Activated CD4-positive, alpha-beta T cell treated with anti-CD3 and anti-CD28 coated beads, Interleukin-10, Interleukin-2, amounts not matched to agents 100 ng/mL and 50 ng/mL, durations not matched to agents 16 hours and 8 hours (primary cell): ENCODE data around the gene TRMT13.
A peak's percentile ranks its signal among the peaks of the same experiment; 100 is the strongest.

Source experiments
- DNase-seq: peaks from one replicate; pipeline ENCODE4 v3.0.0-alpha.2; 2020

TRMT13 gene, protein sequence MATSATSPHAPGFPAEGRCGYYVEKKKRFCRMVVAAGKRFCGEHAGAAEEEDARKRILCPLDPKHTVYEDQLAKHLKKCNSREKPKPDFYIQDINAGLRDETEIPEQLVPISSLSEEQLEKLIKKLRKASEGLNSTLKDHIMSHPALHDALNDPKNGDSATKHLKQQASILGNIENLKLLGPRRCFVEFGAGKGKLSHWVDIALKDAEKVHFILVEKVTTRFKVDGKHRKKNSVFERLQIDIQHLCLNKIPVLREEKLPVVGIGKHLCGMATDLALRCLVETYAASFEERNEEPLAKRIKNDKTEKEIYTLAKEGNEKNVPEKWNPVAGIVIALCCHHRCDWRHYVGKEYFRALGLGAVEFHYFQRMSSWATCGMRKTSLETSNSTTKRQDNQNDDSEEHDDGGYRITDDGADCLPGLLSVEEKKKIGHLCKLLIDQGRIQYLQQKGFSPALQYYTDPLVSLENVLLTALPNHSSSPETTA

DNA sequence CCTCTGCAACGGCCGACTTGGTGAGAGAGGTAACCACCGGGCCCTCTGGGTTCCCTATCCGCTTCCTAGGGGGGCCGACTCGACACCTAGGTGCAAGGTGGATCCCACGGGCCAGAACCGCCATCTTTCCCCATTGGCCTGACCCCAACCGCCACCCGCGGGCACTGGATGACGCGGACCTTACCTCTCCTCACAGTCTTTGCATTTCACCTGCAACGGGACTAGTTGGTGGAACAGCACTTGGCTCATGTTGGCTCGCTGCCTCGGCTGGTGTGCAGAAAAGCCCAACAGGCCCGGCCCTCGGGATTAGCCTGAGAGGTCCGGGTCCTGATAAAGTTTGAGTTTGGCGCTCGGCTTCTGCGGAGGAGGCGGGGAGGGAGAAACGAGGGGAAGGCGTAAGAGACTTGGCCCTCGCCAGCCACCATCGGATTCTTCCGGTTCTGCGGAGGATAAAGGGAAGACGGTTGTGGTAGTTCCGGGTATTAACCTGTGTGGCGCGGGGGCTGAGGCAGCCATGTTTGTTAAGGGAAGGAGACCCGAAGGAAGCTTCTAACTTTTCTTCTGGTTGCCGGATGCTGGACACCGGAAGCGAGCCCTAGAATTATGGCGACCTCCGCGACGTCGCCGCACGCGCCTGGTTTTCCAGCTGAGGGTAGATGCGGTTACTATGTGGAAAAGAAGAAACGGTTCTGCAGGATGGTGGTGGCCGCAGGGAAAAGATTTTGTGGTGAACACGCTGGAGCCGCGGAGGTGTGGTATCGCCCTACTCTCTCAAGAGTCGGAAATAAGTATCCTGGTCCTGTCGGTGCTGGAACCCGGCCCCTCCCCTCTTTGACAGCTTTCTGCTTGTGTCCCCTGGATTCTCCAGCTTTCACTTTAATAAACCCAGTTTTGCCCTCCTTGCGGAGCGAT is at the start of gene TRMT13, which contains the start of gene SASS6:
TSS of gene TRMT13 (plus strand) at position 598 of the 912 bp plus-strand sequence. CDS start at position 604, 6 bp downstream.
TSS of gene SASS6 (minus strand) at position 365 of the 912 bp plus-strand sequence. CDS start at position 249, 116 bp downstream.
- DNase-seq: peak; percentile 98

DNA sequence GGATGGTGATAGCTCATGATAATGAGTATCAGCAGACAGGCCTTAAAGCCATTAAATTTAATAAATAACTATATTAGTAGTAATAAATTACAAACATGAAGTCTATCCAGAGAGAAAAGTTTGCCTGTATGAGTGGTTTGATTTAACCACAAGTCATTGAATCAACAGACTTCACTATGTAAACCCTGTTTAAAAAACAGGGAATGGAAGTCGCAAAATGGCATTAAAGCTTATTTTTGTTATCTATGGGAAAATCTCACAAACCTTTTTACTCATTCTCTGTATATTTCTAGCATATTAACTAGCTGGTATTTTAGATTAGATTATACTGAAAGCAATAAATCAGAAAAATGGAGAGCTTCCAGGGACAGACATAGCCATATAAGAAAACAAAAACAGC is 45.6 kb upstream of the TRMT13 start:
- DNase-seq: no peak

DNA sequence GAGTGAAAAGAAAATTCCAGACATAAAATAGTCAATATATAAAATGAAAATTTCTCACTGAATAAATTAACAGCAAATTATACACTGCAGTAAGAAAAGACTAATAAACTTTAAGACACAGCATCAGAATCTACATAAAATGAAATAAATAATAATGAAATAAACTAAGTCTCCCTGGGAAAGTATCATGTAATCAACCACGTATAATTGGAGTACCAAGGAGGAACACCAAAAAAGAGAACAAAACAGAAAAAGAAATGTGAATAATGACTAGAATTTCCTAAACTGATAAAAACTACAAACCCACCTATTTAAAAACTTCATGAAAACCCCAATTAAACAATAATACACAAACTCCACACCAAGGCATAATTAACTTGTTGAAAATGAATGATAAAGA is 43.9 kb upstream of the TRMT13 start:
- DNase-seq: no peak

DNA sequence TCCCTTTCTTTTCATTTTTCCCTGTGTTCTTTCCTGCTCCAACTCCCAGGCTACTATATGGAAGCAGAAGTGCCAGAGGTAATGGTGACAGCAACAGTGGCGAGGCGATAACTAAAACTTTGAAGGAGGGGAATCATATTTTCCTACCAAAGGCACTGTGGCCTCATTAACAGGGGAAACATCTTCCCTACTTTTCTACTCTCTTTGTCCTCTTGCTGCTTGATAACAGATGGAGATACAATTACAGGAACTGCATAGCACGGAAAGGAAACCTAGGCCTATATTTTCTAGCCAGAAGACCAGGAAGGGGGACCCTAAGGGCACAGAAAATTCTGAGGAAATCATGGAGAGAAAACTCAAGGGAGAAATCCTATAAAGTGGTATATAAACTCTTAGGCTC is 42.5 kb upstream of the TRMT13 start:
- DNase-seq: no peak

DNA sequence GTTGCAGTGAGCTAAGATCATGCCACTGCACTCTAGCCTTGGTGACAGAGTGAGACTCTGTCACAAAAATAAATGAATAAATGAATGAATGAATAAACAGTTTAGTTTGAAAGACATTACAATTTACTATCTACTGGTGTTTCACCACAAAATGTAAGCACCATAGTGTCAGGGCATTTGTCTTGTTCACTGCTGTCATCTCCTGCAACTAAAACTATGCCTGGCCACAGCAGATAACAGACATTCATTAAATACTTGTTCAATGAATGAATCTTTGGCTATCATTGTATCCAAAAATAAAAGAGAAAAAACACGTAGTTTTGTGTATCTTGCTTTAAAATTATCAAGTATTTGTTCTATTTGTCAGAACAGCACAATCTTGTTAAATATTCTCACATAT is 32.8 kb upstream of the TRMT13 start:
- DNase-seq: no peak

DNA sequence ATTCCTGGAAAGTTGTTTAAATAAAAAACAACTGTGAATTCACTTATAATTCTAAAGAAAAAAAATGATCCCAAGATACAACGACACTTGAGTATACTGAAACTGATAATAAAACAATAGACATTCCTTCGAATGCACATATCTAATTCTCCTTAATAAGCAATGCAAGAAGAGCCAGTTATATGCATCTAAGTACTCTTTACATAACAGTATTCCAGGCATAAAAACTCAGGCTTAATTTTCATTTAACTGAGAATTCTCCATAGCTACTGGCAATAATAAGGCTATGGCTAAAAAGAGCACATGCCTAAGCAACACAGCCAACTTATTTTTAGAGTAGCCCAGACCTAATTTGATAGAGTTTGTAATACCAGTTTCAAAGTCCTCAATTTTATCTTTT is 31.4 kb upstream of the TRMT13 start:
- no peak for DNase-seq

DNA sequence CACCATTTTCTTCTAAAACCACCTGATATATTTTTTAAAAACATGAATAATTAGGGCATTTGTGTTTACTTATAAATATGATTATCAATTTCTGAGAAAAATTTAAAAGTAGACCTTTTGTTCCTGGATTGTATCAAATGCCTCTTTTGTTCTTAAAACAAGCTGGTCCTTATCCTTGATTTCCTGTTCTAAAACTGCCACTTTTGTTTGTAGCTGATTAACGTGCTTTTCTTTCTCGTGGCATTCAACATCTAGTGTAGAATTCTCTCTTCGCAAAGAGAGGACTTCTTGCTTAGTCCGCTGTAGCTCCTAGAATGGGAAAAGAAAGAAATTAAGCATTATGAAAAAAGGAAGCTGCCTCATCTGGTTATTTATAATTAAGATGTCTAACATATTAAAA is 25.3 kb upstream of the TRMT13 start:
- no peak for DNase-seq

DNA sequence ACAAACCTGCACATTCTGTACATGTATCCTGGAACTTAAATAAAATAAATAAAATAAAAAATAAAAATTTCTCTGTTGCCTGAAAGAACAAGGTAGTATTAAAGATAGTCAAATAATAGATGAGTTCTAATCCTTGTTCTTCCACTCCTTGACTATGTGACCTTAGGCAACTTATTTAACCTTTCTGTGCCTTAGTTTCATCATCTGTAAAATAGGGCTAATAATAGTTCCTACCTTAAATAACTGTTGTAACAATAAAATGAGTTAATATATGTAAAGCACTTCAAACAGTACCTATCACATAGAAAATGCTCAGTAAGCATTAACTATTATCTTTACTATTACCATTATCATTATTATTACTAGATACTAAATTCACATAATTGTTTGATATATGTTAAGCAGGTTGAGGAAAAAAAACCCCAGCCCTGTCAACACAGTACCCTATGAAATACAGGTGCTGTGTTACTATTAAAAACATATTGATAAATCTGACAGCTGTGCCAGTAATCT is 23.4 kb upstream of the TRMT13 start:
- no peak for DNase-seq

DNA sequence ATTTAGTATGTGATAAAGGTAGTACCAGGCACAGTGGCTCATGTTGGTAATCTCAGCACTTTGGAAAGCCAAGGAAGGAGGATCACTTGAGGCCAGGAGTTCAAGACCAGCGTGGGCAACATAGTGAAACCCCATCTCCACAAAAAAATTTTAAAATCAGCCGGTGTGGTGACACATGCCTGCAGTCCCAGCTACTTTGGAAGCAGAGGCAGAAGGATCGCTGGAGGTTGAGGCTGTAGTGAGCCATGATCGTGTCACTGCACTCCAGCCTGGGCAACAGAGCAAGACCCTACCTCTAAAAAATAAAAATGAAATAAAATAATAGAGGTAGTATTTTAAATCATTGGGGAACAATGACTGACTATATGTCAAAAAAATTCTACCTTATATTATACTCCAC is 17.4 kb upstream of the TRMT13 start:
- no peak for DNase-seq

DNA sequence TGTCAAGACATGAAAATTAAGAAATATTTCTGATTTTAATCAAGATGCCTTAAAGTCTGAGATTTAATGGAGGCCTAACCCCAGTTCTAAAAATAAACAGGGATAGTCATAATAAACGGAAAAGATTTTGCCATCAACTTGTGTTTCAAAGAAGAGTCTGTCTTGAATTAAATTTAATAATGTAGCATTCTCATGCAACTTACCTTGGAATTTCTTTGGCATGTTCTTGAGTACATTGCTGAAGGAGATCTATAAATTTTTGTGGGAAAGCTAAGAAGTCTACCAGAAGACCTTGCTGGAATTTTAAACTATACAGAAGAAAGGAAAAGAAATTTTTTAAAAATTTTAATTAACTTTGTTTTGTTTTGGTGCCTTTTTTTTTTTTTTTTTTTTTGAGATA is 10.8 kb upstream of the TRMT13 start:
- no peak for DNase-seq

DNA sequence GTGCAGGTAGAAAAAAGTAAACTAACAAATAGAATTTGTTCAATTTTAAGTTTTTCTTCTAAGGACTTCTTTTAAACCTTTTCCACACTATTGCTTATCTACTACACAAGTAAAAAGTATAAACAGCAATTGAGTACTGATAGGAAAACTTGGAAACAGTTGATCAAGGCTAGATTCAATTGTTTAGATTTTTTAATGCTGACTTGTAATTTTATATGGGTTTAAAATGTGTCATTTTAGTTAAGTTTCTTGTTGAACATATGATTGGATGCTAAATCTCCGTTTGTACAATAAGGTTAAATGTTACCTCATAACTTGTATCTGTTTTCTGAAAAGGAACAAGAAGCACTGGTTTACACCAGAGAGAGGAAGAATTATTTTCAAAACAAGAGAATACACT is 5.7 kb upstream of the TRMT13 start:
- DNase-seq: no peak

DNA sequence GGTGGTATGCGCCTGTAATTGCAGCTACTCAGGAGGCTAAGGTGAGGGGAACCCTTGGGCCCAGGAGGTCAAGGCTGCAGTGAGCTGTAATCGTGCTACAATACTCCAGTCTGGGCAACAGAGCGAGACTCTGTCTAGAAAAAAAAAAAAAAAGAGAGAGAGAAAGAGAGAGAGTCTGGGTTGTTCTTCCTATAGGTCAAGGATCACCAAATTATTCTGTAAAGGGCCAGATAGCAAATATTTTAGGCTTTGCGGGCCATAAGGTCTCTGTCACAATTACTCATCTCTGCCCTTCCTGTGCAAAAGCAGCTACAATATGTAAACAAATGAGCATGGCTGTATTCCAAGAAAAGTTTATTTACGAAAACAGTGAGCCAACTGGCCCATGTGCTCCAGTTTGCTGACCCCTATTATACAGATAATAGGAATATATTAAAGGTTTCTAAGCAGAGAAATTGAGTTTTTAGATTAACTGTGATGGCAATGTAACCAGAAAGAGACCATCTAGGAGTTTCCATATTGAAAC is 2.3 kb upstream of the TRMT13 start:
- peak; percentile 29 for DNase-seq

DNA sequence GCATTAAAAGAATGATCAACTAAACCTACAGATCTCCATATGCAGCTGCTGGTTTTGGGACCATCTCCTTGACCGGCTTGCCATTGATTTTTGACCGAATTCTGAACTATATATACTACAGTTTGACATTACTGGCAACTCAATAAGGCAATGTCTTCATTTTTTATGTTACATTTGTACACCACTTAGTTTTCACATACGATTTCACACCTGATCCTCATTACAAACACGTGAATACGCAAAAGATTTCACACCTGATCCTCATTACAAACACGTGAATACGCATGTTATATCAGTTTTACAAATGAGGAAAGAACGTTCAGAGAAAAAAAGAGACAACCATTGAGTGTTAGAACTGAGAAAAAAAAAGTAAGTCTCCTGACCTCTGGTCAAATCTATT is 1.3 kb upstream of the TRMT13 start:
- DNase-seq: no peak

DNA sequence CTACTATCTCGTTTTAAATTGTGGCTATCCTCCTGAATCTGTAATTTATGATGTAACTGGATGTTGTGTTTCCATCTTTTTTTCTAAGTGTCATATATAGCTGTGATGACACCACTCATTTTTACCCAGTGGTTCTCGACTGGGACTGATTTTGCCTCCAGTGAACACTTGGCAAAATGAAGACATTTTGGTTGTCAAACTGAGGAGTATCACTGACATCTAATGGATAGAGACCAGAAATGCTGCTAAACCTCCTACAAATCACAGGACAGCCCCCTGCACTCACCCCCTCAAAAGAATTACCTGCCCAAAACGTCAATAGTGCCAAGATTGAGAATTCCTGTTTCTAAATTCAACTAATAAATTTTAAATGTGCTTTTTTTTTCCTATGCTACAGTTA is 1.9 kb downstream of the TRMT13 start:
- peak; percentile 9 for DNase-seq

DNA sequence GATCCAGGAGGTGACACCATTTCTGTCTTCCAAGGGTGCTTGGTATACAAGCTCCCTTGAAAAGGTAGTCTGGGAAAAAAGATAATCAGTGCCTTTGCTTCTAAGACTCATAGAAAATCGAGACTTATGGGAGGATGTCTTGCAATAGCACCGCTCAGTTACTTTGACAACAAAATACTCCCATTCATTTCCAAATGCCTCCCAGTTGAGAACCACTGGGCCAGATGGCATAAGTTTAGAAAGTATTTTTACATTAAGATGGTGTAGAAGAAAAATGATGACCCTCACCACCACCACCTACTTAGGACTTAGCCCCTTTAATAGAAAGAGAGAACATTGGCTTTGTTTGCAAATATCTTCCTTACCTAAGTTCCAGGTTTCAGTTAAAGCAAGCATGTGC is 4.6 kb downstream of the TRMT13 start:
- no peak for DNase-seq

DNA sequence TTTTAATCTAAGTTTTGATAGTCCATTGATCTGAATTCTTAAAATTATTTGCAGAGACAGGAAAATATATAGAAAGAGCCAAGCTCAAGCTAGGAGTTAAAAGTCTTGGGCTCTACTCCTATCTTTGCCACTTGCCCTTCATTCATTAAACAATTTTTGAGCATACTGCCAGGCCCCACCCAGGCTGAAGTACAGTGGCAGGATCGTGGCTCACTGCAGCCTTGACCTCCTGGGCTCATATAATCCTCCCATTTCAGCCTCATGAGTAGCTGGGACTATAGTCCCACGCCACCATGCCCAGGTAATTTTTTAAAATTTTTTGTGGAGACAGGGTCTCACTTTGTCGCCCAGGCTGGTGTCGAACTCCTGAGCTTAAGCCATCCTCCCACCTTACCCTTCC is 8.2 kb downstream of the TRMT13 start:
- DNase-seq: no peak

DNA sequence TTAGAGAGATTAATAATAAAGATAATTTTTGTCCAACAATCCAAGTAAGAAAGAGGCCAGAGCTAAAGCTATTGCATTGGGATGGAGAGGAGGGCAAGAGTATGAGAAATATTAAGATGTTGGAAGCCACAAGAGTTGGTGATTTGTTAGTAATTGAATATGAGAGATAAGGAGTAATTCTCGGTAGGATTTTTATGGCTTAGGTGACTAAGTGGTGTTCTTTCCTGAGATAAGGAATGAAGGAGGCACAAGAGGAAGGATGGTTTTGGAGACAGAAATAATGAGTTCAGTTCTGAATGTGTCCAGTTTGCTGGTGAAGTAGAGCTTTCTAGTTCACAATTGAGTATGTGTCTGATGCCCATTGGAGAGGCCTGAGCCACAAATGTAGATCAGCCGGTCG is 9.4 kb downstream of the TRMT13 start:
- DNase-seq: no peak

DNA sequence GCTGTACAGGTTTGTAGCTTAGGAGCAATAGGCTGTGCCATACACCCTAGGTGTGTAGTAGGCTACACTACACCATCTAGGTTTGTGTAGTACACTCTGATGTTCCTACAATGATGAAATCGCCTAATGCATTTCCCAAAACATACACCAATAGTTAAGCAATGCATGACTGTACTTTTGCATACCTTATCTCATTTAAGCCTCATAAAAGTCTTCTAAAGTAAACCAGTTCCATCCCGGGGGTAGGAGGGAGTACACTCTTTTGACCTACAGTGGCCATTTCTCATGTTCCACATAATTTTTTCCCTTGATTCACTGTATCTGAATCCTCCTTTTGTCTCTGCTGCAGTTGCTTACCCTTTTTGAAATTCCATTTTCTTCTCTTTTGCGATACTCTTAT is 12.2 kb downstream of the TRMT13 start:
- no peak for DNase-seq

DNA sequence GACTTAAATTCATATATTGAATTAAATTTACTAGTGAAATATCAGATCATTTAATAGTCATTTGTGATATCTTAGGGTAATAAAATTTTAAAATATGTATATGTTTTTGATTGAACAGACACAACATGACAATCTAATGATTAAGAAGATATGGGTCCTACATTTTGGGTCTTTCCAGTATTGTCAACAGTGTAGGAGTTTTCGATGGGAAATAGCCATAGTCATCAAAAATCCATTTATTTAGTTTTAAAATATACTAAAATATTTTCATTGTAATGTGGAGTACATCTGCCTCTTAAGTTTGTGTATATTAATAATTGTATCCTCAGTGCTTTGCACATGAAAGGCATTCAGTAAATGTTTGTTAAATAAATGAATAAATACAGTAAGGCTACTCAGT is 14.0 kb downstream of the TRMT13 start:
- no peak for DNase-seq

DNA sequence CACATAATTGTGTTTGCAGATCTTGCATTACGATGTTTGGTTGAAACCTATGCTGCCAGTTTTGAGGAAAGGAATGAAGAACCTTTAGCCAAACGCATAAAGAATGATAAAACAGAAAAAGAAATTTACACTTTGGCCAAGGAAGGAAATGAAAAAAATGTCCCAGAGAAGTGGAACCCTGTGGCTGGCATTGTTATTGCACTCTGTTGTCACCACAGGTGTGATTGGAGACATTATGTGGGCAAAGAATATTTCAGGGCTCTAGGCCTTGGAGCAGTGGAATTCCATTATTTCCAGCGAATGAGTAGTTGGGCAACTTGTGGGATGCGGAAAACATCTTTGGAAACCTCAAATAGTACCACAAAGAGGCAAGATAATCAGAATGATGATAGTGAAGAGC is 14.9 kb downstream of the TRMT13 start:
- DNase-seq: no peak

DNA sequence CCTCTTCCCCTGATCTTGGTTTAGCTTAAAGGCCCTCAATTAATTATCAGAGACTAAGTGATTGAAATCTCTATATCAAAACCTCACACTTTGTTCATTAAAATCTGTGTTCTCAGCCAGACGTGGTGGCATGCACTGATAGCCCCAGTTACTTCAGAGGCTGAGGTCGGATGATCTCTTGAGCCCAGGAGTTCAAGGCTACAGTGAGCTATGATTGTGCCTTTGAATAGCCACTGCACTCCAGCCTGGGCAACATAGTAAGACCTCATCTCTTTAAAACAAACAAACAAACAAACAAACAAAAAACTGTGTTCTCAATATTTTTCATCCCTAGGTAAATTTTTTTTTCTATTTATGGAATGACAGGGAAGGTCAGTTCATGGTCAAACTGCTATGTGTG is 18.7 kb downstream of the TRMT13 start:
- no peak for DNase-seq

DNA sequence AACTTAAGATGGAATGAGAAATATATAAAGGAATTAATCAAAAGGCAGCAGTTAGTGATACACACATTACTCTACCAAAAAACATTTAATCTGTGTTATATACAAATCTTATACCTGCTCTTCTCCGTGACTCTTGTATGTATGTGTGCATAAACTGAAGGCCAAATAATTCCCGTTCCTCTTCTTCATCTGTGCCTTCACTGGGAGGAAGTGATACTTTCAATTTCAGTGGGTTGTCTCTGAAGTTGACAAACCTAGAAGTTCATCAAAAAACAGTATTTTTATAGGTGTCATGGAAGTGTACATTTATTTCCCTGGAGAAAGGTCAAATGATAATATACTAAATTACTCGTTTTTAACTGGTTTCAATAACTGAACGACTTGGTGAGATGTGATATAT is 19.3 kb downstream of the TRMT13 start:
- DNase-seq: peak; percentile 20

DNA sequence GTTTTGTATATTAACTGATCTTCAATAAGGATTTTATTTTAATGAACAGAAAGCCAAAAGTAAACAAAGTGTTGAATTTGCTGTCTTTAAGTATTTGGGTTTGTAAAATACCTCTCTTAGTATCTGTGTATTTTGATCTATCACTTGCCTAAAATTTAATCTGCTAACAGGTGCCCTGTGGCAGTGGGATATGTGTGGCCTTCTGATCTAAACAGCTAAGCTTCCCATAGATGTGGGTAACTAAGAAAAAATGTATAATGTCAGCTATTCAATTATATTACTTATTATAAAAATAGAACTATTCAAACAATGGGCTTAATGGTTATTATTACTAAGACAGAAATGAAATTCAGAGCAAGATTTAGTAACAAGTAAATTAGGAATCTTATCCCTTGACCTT is 29.9 kb downstream of the TRMT13 start:
- no peak for DNase-seq
